T follicular helper cell (primary cell): ENCODE results near the gene C1orf198.

Experiments
- DNase-seq: peaks from one replicate; pipeline ENCODE4 v3.0.0-alpha.2; 2020; ENCODE audit warnings: low read depth

Gene C1orf198

DNA sequence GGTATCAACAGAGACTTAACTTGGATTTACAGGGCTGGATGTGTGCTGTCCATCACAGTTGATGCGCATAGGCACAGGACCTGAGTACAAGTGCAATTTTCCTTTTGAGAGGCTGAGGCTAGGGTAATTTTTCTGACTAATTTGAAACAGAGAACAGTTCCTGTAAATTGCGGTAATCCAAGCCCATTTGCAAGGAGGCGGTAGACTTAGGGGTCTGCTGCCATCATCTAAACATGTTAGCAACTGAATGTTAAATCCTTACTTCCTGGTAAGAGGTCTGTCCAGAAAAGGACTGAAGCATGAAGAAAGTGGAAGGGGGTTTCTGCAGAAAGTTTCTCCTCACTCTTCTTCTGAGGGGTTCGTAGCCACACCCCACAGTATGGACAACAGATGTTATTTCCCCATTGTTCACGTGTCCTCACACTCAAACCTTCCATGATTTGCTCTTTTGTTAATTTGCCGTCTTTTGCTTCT is 23.7 kb upstream of the C1orf198 start:
- no peak for DNase-seq

DNA sequence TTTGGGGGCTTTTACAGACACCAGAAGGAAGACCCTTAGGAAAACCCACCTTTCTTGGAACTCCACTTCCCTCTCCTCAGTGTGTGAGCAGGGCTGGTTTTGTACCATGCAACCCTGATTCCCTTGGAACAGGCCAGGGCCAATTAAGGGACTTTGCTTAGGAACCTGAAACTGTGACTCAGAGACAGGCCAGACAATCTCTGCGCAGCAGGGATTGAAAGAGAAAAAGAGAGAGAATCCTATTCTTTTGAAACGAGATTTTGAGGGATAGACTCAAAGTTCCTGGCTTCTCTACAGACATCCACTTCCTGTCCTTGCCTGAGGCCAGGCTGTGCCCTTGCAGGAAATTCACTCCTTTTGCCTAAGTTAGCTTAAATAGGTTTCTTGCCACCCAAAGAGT is 23.1 kb upstream of the C1orf198 start:
- DNase-seq: no peak

DNA sequence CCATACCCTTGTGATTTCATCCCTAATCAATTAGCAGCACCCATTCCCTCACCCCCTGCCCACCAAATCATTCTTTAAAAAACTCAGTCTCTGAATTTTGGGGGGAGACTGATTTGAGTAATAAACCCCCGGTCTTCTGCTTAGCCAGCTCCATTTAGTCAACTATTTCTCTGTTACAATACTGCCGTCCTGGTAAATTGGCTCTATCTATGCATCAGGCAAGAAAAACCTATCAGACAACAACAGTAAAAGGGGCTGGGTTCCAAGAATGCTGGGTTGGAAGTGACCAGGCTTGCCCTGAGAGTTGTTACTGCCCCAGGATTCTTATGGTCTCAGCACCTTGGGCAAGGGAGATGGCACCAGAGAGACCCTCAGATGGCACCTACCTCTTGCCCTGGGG is 16.3 kb upstream of the C1orf198 start:
- no peak for DNase-seq

DNA sequence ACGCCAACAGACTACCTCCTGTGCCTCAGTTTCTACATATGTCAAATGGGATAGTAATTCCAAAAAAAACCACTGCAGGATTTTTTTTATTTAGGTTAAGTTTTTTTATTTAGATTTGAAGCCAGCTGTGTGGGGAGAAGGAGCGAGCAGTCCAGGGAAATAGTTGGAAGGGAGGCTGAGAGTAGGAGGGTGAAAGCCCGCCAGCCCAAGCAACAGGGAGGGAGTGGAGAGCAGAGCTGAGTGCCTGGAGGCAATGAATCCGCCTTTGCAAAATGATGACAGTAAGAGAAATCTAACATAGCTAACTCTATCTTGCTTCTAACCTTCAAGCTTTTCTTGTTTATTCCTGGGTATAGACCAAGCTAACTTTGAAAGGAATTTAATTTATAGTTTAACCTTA is 15.6 kb upstream of the C1orf198 start:
- DNase-seq: no peak

GRCh38 chr1:230879778-230880177 is 11.5 kb upstream of the C1orf198 start:
- no peak for DNase-seq

DNA sequence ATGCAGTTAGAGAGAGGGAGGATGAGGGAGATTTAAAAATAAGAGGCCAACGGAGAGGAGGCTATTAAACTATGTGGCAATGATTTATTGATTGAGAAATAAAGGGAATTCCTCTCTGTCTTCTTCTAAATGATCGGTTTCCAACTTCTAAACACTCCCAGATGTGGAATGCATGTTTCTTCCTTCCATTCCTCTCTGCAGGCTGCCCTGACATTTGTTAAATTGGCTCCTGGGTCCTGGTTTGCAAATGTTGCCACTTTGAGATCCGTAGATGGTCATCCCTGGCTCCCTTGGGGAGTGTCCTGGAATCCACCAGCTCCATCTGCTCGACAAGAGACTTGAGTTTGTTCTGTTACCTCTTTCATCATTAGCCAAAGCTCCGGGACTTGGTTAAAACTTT is 10.3 kb upstream of the C1orf198 start:
- no peak for DNase-seq

DNA sequence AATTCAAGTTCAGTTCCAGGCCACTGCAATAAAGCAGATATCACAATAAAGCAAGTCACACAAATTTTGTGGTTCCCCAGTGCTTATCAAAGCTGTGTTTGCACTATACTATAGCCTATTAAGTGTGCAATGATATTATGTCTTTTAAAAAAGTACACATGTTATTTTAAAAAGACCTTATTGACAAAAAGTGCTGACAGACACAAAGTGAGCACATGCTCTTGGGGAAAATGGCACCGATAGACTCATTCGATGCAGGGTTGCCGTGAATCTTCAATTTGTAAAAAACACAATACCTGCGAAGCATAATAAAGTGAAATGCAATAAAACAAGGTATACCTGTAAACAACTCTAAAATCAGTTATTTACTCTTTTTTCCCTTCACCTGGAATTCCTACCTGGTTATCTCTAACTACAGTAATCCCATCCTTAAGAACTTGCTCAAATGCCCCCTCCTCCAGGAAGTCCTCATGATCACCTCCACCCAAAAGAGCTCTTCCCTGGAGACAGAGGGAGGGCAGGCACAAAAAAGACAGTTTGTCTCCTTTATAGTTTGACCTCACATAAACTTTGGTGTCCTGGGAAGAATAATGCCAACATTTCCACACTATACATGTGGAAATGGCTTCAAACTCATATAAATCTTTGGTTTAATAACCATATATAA is 9.7 kb upstream of the C1orf198 start:
- DNase-seq: no peak

GRCh38 chr1:230877146-230877923 is 9.0 kb upstream of the C1orf198 start:
- no peak for DNase-seq

DNA sequence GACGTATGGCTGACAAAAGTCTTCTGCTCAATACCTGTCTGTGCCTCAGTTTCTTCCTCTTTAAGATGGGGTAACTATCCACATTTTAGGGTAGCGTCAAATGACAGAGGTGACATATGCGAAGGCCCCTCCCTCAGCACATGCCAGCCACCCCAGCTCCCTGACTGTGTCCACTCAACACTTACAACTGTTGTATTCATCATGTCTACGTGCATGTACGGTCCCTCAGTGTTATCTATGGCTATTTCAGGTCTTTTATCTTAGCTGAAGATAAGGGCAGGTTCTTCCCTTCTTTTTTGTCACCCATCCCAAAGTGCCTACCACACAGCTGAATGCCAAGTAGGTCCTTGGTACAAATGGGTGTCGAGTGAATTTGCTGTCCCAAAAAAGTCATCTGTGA is 8.3 kb upstream of the C1orf198 start:
- DNase-seq: no peak

- no peak for DNase-seq
These were observed 7.0 kb upstream of the C1orf198 start for GRCh38 chr1:230875370-230875769.

DNA sequence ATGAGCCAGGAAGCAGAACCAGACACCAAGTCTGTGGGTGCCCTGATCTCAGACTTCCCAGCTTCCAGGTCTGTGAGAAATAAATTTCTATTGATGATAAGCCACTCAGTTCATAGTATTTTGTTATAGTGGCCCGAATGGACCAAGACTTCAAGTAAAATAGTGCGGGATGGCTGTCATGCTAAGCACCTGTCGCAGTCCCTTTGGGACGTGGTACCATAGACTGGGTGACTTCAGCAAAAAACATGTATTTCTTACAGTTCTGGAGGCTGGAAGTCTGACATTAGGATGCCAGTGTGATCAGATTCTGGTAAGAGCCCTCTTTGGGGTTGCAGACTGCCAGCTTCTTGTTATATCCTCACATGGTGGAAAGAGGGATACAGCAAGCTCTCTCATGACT is 2.6 kb upstream of the C1orf198 start:
- DNase-seq: no peak

DNA sequence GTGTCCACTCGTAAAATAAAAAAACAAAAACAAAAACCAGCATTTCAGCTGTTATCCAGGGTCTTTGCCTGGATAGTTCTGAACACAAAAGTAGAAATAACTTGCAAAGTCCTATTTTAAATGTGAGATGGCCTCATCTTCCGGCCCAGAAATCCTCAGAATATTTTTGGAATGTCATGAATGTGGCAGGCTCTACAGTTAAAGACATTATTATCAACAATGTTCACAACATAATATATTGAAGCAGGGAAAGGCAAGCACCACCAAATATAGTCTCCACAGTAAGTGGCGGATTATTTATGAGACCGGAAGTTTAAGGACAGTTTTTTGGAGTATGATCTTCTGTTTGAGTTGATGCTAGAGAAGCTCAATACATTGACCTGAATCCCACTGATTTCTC is 1.2 kb upstream of the C1orf198 start:
- no peak for DNase-seq

DNA sequence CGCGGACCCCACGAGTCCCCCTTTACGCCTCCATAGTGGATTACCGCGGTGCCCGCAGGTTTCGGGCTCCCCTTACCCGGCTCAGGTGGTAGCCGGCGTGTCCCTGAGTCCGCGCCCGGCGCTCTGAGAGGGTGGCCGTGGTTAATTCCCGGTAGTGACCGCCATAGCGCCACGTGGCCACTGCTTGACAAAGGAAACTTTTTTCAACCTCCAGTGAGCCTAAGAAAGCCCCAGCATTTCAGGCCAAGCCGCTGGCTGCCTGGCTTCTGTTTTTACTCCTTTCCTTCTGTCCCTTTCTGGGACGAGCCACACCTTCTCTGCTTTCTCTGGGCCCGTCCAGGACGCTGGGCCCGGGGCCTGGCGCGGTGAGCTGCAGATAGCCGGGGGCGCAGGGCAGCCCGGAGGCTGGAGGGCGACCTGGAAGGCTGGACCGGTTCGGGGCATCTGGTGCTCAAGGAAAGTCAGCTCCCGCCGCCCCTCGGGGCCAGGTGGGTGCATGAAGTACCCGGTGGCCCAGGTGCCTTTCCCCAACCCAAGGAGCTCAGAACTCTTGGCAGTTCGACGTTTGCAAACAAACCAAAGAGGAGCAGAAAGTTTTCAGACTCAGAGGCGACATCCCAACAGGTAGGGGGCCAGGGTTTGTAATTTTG is 540 bp upstream of the C1orf198 start:
- DNase-seq: no peak

DNA sequence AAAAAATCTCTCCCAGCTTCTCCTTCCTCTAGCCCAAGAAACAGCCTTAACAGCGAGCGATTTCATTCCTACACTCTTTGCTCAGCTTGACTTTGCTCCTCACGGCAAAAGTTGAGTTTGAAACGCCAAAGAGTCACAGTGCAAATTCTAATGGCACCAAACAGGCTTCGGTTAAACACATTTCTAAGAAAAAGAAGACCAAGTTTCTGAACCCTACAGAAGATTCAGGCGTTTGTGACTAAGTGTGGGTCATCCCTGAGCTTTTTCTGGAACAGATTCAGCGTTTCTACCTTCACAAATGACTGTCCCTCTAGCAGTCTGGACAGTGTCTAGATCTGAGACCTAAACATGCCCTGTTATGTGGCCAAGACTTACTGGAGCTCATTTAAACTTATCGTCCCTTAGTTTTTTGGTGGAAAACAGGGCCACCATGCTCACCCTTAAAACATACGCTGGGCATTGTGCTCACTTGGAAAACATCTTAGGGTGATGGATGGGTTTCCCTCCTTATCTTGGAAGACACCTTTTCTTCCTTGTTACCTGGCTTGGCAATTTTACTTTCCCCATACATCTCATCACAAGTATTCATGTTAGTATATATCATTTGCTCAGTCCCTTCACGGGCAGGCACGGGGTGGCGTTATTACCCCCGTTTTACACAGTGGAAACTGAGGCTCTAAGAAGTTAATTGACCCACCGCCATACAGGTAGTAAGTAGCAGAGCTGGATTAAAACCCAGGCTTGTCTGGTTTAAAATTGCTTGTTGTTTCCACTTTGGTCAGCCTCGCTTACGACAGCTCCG is 1.0 kb downstream of the C1orf198 start:
- no peak for DNase-seq

- no peak for DNase-seq
These were observed 1.9 kb downstream of the C1orf198 start for GRCh38 chr1:230866171-230867070.

GRCh38 chr1:230865062-230865817 is 3.1 kb downstream of the C1orf198 start:
- DNase-seq: no peak

- no peak for DNase-seq
These were observed 3.9 kb downstream of the C1orf198 start for GRCh38 chr1:230864441-230864840.

DNA sequence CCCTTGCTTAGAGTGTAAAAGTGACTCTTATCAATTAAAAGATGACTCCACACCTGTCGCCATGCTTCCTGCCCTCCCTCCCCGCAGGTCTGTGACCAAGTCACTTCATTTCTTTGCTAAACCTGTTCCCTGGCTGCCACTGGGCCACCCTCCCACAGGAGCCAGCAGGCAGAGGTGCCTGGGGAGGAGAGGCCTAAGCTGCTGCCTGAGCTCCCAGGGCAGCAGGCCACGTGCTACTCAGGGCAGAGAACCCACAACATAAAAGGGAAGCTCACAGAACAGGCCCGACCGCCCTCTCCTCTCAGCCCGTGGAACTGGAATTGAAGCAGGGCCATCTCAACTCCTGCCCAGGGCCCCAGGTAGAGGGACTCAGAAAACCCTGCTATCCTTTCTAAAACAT is 4.9 kb downstream of the C1orf198 start:
- no peak for DNase-seq

GRCh38 chr1:230861970-230862595 is 6.2 kb downstream of the C1orf198 start:
- DNase-seq: no peak

GRCh38 chr1:230861489-230861888 is 6.8 kb downstream of the C1orf198 start:
- no peak for DNase-seq
